C4-2B (cell line): ENCODE data around the gene ARHGAP26.
"Not testable (repeated sequence)": the region's sequence is repeated elsewhere in the genome, so short reads cannot be mapped to it uniquely, and the experiment has no call there.

Experiments
- H3K27ac ChIP-seq: fragments of 450-650 bp; 2 replicates; pipeline ENCODE4 v1.5.1; 2017
- CTCF ChIP-seq: fragments of 450-650 bp; conservative IDR thresholded peaks from 2 replicates; pipeline ENCODE4 v1.5.1; 2017; ENCODE audit warnings: mild to moderate bottlenecking
- ZFX ChIP-seq: fragments of 450-650 bp; IDR thresholded peaks from 2 replicates; pipeline ENCODE4 v1.6.1; 2017

ARHGAP26 gene

GRCh38 chr5:142952229-142952628, 182.1 kb downstream of the ARHGAP26 start:
- no peak overlapping the region for H3K27ac ChIP-seq
- no peak for TF ChIP-seq CTCF
- no peak for TF ChIP-seq ZFX

GRCh38 chr5:142952871-142953270, 182.7 kb downstream of the ARHGAP26 start:
- not testable (repeated sequence) for H3K27ac ChIP-seq

GRCh38 chr5:142954455-142954854, 184.3 kb downstream of the ARHGAP26 start:
- H3K27ac ChIP-seq: no peak overlapping the region
- no peak for TF ChIP-seq ZFX
- no peak for TF ChIP-seq CTCF

- no peak overlapping the region for H3K27ac ChIP-seq
- TF ChIP-seq ZFX: no peak
- no peak for TF ChIP-seq CTCF
These were observed 185.5 kb downstream of the ARHGAP26 start for GRCh38 chr5:142955628-142956027.

GRCh38 chr5:142957528-142957927, 187.4 kb downstream of the ARHGAP26 start:
- H3K27ac ChIP-seq: no peak overlapping the region
- TF ChIP-seq ZFX (no peak), CTCF (no peak)

GRCh38 chr5:142958944-142959682, 188.9 kb downstream of the ARHGAP26 start:
- H3K27ac ChIP-seq: no peak overlapping the region

GRCh38 chr5:142959683-142960657, 189.8 kb downstream of the ARHGAP26 start:
- TF ChIP-seq CTCF (no peak), ZFX (no peak)
- no peak overlapping the region for H3K27ac ChIP-seq

More at GRCh38 chr5:142958944-142959682, 188.9 kb downstream of the ARHGAP26 start:
- TF ChIP-seq CTCF: no peak
- TF ChIP-seq ZFX: no peak
